Esophagus muscularis mucosa (tissue), 4 donors: ENCODE data around the gene MAP3K9. TPM values are rescaled to one million over a fixed set of nuclear protein-coding genes. Genes with fewer than 3 reads are reported as not detected.

Source experiments
- DNase-seq: peaks from one replicate; pipeline ENCODE4 v3.0.0-alpha.2; 2017; ENCODE audit errors: extremely low spot score
- H3K27ac ChIP-seq, 4 donors: fragments of 200-600 bp; sonication (generic); replicated peaks in 1 of 4; 1 replicate in 3 of 4; 2 replicates in 1 of 4; pipeline ENCODE4 v1.5.1; 2016 to 2019; ENCODE audit warnings: mild to moderate bottlenecking in 1 of 4
- H3K27me3 ChIP-seq, 4 donors: fragments of 200-600 bp; sonication (generic); one replicate each; pipeline versions ENCODE4 v1.5.1 to v1.6.0; 2016 to 2019
- H3K36me3 ChIP-seq, 4 donors: fragments of 200-600 bp; sonication (generic); one replicate each; pipeline ENCODE4 v1.5.1; 2016 to 2019
- H3K4me1 ChIP-seq, 4 donors: fragments of 200-600 bp; sonication (generic); one replicate each; pipeline ENCODE4 v1.5.1; 2016 to 2019
- H3K4me3 ChIP-seq, 4 donors: fragments of 200-600 bp; sonication (generic); 1 replicate in 2 of 4; 2 replicates in 2 of 4; pipeline ENCODE4 v1.5.1; 2016 to 2019; ENCODE audit warnings: mild to moderate bottlenecking in 4 of 4, moderate library complexity in 1 of 4
- H3K9me3 ChIP-seq, 4 donors: fragments of 200-600 bp; sonication (generic); 1 replicate in 3 of 4; 2 replicates in 1 of 4; pipeline ENCODE4 v1.5.1; 2016 to 2019
- CTCF ChIP-seq, 3 experiments: fragments of 200-600 bp in 2 of 3; fragments of 450-650 bp in 1 of 3; sonication (generic) in 2 of 3; IDR thresholded peaks; one replicate each; pipeline ENCODE4 v1.5.1; 2017 to 2019; ENCODE audit warnings: antibody characterized with exemption in 3 of 3, mild to moderate bottlenecking in 2 of 3, moderate library complexity in 1 of 3
- EP300 ChIP-seq: sonication (generic); formaldehyde crosslinking; IDR thresholded peaks from one replicate; pipeline ENCODE4 v1.6.1; 2017; ENCODE audit warnings: antibody characterized with exemption
- POLR2A ChIP-seq: fragments of 450-650 bp; IDR thresholded peaks from one replicate; pipeline ENCODE4 v1.6.1; 2017; ENCODE audit warnings: antibody characterized with exemption, moderate library complexity, mild to moderate bottlenecking, low read depth
- POLR2AphosphoS5 ChIP-seq, 2 donors: sonication (generic); formaldehyde crosslinking; IDR thresholded peaks; one replicate each; pipeline ENCODE4 v1.6.1; 2017; ENCODE audit warnings: antibody characterized with exemption in 2 of 2
- WGBS: methylation state at CpG from one replicate; pipeline ENCODE4 v1.1.5; 2018; 5-methylcytosine and 5-hydroxymethylcytosine counted together
- intact Hi-C: fragments of 100-400 bp; cut with DNase I; formaldehyde crosslinking; loops from one replicate; pipeline ENCODE4 v1.15.1; 2023
- total RNA-seq, 4 donors: library from RNA; depleted of rRNA; stranded (reverse); fragments of >200 nt; gene quantifications; one replicate each; pipeline versions ENCODE4 v1.1.0 to v1.2.1, GENCODE V29; 2016

MAP3K9 gene
- total RNA-seq, 4 donors from 2014 or later: 0.83 to 3.3 (median 1.8) TPM

- Histone ChIP-seq H3K27me3 (peaks cover 0 to 12% (median 0%) of the 10 kb centered on the region in 4 donors), H3K9me3 (no peaks in the 10 kb centered on the region), H3K4me1 (peaks cover 2 to 12% (median 9%) of the 10 kb centered on the region in 4 donors), H3K4me3 (no peak overlapping the region), H3K27ac (no peak overlapping the region), H3K36me3 (no peaks in the 10 kb centered on the region)
- TF ChIP-seq POLR2AphosphoS5 (IDR thresholded peaks at IDR 0.05) (no peak), CTCF (IDR thresholded peaks at IDR 0.05) (no peak), EP300 (no peak), POLR2A (no peak)
- WGBS: 75% methylated on average over 1 of the region's 1 CpG
- intact Hi-C loops: loop anchor here (5.0 to 10.0 kb wide), 3 partner anchors 92 to 902 kb away; no protein-coding TSS in a partner anchor
- no peak for DNase-seq
Observed at GRCh38 chr14:70716958-70717357, 92.4 kb downstream of the MAP3K9 start.

GRCh38 chr14:70716483-70716882, 92.8 kb downstream of the MAP3K9 start:
- 41% methylated on average over 5 of the region's 5 CpGs for WGBS
- Histone ChIP-seq H3K27me3 (peaks cover 0 to 12% (median 0%) of the 10 kb centered on the region in 4 donors), H3K36me3 (no peaks in the 10 kb centered on the region), H3K9me3 (no peaks in the 10 kb centered on the region), H3K27ac (no peak overlapping the region), H3K4me1 (peaks cover 2 to 12% (median 9%) of the 10 kb centered on the region in 4 donors), H3K4me3 (no peak overlapping the region)
- no peak for DNase-seq
- intact Hi-C loops: loop anchor here (5.0 to 10.0 kb wide), 3 partner anchors 92 to 902 kb away; no protein-coding TSS in a partner anchor
- TF ChIP-seq POLR2AphosphoS5 (IDR thresholded peaks at IDR 0.05) (no peak), CTCF (IDR thresholded peaks at IDR 0.05) (no peak), EP300 (no peak), POLR2A (no peak)

- intact Hi-C loops: loop anchor here (10.0 kb wide), 2 partner anchors 89 to 899 kb away; no protein-coding TSS in a partner anchor
- Histone ChIP-seq H3K4me1 (peaks cover 2 to 12% (median 9%) of the 10 kb centered on the region in 4 donors), H3K9me3 (no peaks in the 10 kb centered on the region), H3K4me3 (no peak overlapping the region), H3K27ac (no peak overlapping the region), H3K36me3 (no peaks in the 10 kb centered on the region), H3K27me3 (peaks cover 0 to 19% (median 0%) of the 10 kb centered on the region in 4 donors)
- no peak for DNase-seq
- WGBS: 17% methylated on average over 8 of the region's 8 CpGs
- TF ChIP-seq EP300 (no peak), CTCF (IDR thresholded peaks at IDR 0.05) (peak; percentile 49 to 68 (median 58)), POLR2A (no peak), POLR2AphosphoS5 (IDR thresholded peaks at IDR 0.05) (no peak)
Observed at GRCh38 chr14:70714055-70714550, 95.2 kb downstream of the MAP3K9 start.

- no peak for TF ChIP-seq POLR2AphosphoS5 (IDR thresholded peaks at IDR 0.05)
- no peak for TF ChIP-seq POLR2A
- no peak for TF ChIP-seq EP300
- no peak for TF ChIP-seq CTCF (IDR thresholded peaks at IDR 0.05)
- Histone ChIP-seq H3K4me1 (peaks cover 2 to 12% (median 9%) of the 10 kb centered on the region in 4 donors), H3K27me3 (peaks cover 0 to 13% (median 0%) of the 10 kb centered on the region in 4 donors), H3K36me3 (no peaks in the 10 kb centered on the region), H3K9me3 (no peaks in the 10 kb centered on the region), H3K27ac (no peak overlapping the region), H3K4me3 (no peak overlapping the region)
- intact Hi-C loops: loop anchor here (10.0 kb wide), 2 partner anchors 89 to 899 kb away; no protein-coding TSS in a partner anchor
- WGBS: 23% methylated on average over 3 of the region's 3 CpGs
- DNase-seq: no peak
Observed at GRCh38 chr14:70713511-70713916, 95.8 kb downstream of the MAP3K9 start.
